Activated CD4-positive, alpha-beta T cell treated with anti-CD3 and anti-CD28 coated beads, Interleukin-2, amount 50 U/mL, for 48 hours (primary cell): ENCODE results near the gene ZNF530.
A peak's percentile ranks its signal among the peaks of the same experiment; 100 is the strongest.

Experiments used
- DNase-seq, 2 experiments: peaks; one replicate each; pipeline ENCODE4 v3.0.0-alpha.2; 2020

ZNF530 gene

DNA sequence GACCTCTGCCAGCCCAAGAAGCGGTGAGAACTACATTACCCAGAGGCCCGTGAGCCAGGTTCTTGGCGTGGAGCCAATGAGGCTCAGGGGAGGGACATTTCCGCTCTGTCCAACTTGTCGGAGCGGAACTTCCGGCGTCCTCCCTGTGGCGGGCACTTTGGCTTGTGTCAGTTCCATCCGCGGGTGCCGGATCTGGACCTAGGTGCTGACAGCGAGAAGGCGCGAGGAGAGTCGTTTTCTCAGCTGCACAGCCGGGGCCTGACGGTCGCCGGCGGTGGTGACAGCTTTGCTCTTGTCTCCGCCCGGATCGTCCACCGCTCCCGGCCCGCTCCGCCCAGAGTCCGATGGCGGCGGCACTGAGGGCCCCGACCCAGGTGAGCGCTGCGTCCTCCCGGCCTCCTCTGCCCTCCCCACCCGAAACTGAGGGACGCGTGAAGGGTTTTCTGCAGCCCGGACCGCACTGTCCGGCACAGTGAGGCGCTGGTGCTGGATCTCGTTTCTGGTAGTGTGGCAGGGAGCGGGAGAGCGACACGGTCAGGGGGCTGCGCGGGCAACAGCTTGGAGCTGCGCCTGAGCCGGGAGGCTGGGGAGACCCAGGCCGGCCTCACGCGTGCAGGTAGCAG lies at the start of gene ZNF530:
ZNF530 (plus strand) TSS at position 125 of the 623 bp plus-strand sequence. CDS start 4,461 bp downstream, outside the sequence.
- DNase-seq: peak; percentile 91 to 94

- no peak for DNase-seq
Measured at GRCh38 chr19:57552432-57552831, 47.3 kb upstream of the ZNF530 start.

- DNase-seq: no peak
Measured at GRCh38 chr19:57557659-57558058, 42.0 kb upstream of the ZNF530 start.

GRCh38 chr19:57558525-57558924 lies 41.2 kb upstream of the ZNF530 start:
- no peak for DNase-seq

GRCh38 chr19:57559008-57559403 lies 40.7 kb upstream of the ZNF530 start:
- DNase-seq: peak; percentile 15 to 25

GRCh38 chr19:57559404-57560025 lies 40.2 kb upstream of the ZNF530 start, which contains the start of gene ZNF550:
Gene ZNF550, minus strand, starts transcription at chr19:57559863. Its CDS starts 181 bp downstream, at chr19:57559682.
- DNase-seq: peak; percentile 86 to 91

DNA sequence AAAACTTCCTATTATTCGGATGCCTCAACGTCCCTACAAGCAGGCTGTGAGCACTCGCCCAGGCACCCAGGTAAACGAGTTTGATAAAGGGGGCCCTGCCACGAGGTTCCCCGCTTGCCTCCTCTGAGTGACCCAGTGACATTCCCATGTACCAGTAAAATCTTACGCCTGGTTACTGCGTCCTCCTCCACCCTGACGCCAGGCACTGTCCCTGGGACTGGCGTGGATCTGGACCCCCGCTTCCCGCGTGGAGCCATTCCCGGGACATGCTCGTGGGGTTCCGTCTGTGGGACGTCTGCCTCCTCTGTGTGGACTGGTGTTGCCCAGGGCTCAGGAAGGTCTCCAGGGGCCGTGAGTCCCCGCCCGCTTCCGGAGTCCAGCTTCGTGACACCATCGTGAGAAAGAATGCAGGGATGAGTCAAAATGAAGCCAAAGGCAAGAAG lies 39.6 kb upstream of the ZNF530 start:
- no peak for DNase-seq

DNA sequence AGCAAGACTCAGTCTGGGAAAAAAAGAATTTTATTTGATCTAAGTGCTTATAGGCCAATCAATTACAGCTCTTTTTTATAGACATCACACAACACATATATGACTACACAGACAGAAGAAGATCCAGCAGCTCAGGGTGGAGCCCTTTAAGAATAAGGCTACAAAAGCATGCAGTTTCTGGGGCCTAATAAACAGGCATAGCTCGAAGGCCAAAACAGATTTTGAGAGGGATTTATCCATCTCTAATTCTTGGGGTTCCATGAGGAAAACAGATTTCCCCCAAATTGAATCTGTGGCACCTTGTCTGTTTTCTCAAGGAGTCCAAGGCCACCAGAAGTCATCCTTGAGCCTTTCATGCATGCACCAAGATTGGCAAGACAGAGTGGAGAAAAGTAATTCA lies 36.1 kb upstream of the ZNF530 start:
- no peak for DNase-seq

DNA sequence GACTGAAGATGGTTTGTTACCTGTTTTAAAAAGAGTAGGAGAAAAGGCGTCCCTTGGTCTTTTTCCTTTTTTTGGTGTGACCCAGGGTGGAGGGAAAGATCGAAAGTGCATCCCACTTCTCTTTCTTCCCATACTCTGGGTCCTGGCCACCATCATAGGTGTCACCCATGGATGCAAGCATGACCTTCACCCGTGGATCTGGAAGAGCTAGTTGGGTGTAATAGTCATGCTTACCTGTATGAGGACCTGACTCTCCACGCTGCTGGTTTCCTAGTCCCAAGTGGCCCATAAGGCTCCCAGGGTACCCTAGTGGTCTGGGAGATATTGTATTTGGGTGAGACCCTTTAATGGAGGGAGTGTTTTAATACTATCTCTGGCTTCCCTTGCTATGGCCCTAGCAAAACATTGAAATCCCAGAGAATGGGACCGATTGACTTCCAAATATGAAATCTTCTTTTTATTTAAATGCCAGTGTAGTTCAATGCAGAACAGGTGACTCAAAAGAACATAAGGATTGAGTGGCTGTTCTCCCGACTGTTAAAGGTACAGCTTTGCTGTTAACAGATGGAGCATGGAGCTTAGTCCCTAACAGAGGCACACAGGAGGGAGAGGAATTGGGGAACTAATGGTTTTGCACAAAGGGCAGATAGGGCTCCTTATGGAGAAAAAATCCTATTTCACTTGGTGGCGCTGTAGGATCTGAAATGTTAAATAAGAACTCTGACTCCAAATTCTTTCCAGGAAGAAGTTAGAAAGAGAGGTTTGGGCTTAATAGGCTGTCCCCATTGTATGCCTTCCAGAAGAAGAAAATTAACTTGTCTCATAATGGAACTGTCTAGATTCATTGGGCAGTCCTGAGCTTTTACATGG lies 33.1 kb upstream of the ZNF530 start:
- no peak for DNase-seq

GRCh38 chr19:57570707-57571106 lies 29.0 kb upstream of the ZNF530 start:
- DNase-seq: no peak

GRCh38 chr19:57572415-57572947 lies 27.2 kb upstream of the ZNF530 start:
- DNase-seq: no peak

DNA sequence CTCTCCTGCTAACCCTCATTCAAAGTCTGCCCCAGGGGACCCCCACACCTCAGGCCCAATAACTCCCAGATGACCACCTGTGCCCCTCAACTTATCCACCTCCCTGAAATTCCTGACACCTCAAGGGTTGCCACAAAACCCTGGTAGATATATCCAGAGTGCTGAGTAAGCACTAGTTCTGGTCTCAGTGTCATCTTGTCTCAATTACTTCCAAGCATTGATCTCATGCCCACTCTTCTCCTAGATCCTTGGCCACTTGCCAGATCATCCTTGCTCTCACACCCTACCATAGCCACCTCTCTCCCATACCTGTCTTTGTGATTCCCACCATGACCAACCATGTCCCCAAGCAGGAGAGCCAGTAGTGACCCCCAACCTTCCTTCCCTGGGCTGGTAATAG lies 23.0 kb upstream of the ZNF530 start:
- DNase-seq: no peak

- DNase-seq: peak; percentile 91 to 94
Measured at GRCh38 chr19:57578487-57579205, 21.0 kb upstream of the ZNF530 start, which contains the start of gene ZNF416. Gene ZNF416, minus strand, starts transcription at chr19:57578911. Its CDS starts 207 bp downstream, at chr19:57578704.

DNA sequence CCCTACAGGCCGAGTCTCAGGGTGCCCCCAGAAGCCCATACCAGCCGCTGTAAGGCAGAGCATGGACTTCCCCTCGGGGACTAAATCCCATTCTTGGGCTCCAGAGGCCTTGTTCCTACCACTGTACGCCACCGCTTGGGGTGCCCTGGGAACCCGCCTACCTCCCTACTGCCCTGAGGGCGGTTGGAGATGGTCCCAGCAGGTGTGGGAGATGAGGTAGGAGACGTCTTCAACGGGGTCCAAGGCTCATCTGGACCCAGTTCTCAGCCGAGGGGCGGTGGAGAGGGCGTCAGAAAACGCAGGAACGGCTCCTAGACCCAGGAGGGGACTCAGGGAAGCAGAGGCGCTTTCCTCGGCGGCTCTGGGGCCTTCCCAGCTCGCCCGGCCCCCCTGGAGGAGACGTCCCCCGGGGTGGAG lies 16.6 kb upstream of the ZNF530 start:
- no peak for DNase-seq

DNA sequence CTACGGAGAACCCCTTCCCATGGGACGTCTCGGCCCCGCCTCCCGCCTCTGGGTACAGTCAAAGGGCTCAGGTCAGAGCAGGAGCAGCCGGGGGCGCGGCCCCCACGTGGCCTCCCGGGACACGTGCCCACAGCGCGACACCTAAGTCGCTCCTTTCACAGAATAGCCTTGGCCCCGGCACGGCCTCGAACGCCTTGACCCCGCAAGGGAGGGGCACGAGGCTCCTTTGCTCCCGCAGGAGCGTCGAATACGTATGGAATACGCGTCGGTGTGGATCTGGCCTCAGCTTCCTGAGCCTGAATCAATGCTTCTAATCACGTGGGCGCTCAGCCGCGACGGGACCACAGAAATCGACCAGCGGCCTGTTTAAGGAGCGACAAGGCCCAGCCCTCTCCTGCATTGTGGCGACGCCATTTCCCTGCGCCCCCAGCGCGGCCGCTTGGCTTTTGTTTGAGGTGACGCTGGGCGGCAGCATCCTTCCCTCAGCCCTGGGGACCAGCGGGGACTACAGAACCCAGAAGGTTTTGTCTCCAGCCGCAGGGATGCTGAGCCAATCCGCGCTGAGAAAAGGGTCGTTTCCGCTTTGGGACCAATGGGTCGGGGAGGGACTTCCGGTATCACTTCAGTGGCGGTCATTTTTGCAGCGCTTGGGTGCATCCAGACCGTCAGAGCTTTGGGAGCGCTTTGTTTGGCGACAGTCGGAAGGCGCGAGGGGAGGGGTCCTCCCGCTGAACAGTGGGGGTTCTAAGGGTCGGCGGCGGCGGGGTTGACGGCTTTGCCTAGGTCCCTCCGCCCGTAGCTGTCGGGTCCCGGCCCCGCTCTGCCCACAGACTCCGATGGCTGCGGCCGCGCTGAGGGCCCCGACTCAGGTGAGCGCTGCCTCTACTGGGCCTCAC lies 15.9 kb upstream of the ZNF530 start, which contains the start of gene ZIK1:
ZIK1 (plus strand) TSS at position 625 of the 896 bp plus-strand sequence; CDS start at position 837, 212 bp downstream.
- peak; percentile 81 to 86 for DNase-seq

GRCh38 chr19:57587529-57587928 lies 12.2 kb upstream of the ZNF530 start:
- DNase-seq: no peak

GRCh38 chr19:57599377-57599760 lies 316 bp upstream of the ZNF530 start:
- DNase-seq: no peak

DNA sequence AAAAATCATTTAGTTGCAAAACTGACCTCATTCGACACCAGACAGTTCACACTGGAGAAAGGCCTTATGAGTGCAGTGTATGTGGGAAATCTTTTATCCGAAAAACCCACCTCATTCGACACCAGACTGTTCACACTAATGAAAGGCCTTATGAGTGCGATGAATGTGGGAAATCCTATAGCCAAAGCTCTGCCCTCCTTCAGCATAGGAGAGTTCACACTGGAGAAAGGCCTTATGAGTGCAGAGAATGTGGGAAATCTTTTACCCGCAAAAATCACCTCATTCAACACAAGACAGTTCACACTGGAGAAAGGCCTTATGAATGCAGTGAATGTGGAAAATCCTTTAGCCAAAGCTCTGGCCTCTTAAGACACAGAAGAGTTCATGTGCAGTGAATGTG lies 7.2 kb downstream of the ZNF530 start:
- DNase-seq: no peak

DNA sequence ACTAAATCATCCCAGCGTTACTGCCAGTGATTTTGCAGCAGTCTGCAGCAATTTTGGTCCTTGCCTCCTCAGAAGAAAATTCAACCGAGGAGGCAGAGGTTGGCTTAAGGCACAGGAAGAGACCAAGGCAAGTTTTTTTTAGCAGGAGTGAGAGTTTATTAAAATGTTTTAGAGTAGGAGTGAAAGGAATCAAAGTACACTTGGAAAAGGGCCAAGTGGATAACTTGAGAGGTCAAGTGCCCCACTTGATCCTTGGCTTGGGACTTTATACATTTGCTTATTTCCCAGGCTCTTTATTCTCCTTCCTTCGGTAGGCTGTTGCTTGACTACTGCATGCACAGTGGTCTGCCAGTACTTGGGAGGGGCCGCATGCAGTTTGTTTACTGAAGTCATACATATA lies 11.4 kb downstream of the ZNF530 start:
- no peak for DNase-seq

GRCh38 chr19:57613941-57614743 lies 14.5 kb downstream of the ZNF530 start, which contains the start of gene ZNF134:
Gene ZNF134, plus strand, starts transcription at chr19:57614242. Its CDS starts 5,227 bp downstream, at chr19:57619469.
- peak; percentile 89 to 92 for DNase-seq
